ENCODE data around the gene ZNF883. TPM values are rescaled to one million over a fixed set of nuclear protein-coding genes. Genes with fewer than 3 reads are reported as not detected.

Gene ZNF883
- total and polyA plus RNA-seq, 2 of the 4 experiments (the other 2 are of a cell fraction) = 0.51 to 0.54 TPM

DNA sequence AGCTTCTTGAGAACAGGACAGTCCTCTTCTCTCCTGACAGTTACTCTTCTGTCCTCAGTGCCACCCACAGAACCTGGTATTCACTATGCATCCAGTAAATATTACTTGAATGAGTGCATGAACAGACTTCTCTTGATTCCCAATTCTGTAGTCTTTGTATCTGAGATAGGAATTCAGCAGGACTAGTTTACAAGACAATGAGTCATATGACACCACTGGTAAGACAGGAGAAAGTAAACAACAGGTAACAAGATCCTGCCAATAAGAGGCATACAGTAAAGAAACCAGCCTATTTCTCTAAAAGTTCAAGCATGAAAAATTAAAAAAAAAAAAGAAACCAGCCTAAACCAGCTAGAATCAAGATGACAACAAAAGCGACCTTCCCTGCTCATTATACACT, 6.2 kb downstream of the ZNF883 start:
- Histone ChIP-seq H4K5ac (ENCODE audit: low read depth, low read length) (no peak overlapping the region), H3K4me2 (ENCODE audit: low read depth, low read length) (no peak overlapping the region), H3K27ac (ENCODE audit: insufficient read depth, low read length) (no peak overlapping the region), H3K18ac (ENCODE audit: low read depth, low read length) (no peak overlapping the region), H2BK5ac (ENCODE audit: low read depth, low read length, poor library complexity, severe bottlenecking) (no peak overlapping the region), H2BK15ac (ENCODE audit: low read depth, low read length) (no peak overlapping the region), H3K56ac (ENCODE audit: extremely low read depth, insufficient read depth, low read length) (no peak overlapping the region), H3K4me3 (ENCODE audit: insufficient read depth, low read depth, low read length) (no peak overlapping the region), H3K9me1 (ENCODE audit: insufficient read depth, low read length) (no peaks in the 10 kb centered on the region), H3K79me1 (ENCODE audit: low read depth in 1 of 2, low read length in 2 of 2) (no peaks in the 10 kb centered on the region), H2BK20ac (ENCODE audit: low read depth, low read length) (no peak overlapping the region), H4K8ac (ENCODE audit: low read depth in 2 of 2, low read length in 2 of 2) (no peak overlapping the region), H3K9ac (ENCODE audit: low read depth, low read length) (no peak overlapping the region), H3K23ac (ENCODE audit: low read depth, low read length) (no peak overlapping the region), H4K20me1 (ENCODE audit: insufficient read depth, low read length) (no peaks in the 10 kb centered on the region), H3K4me1 (ENCODE audit: control insufficient read depth, insufficient read depth, low read length) (no peaks in the 10 kb centered on the region), H3K36me3 (ENCODE audit: control insufficient read depth, insufficient read depth, low read length) (no peaks in the 10 kb centered on the region), H2AFZ (replicated peaks; ENCODE audit: low read length, poor library complexity) (no peak overlapping the region), H4K91ac (ENCODE audit: insufficient read depth, low read depth, low read length) (no peak overlapping the region), H2AK9ac (replicated peaks; ENCODE audit: low read depth, low read length, poor library complexity) (no peak overlapping the region), H2BK120ac (ENCODE audit: low read depth, low read length) (no peak overlapping the region), H3K14ac (replicated peaks; ENCODE audit: low read depth, low read length) (no peak overlapping the region), H2AK5ac (ENCODE audit: low read depth, low read length) (no peak overlapping the region), H3K4ac (ENCODE audit: low read depth, low read length) (no peak overlapping the region), H3K9me3 (ENCODE audit: control insufficient read depth, insufficient read depth, low read length) (peaks cover 17% of the 10 kb centered on the region), H3K27me3 (ENCODE audit: control insufficient read depth, insufficient read depth, low read length) (no peaks in the 10 kb centered on the region)
- POLR2A ChIA-PET (ENCODE audit: unreplicated experiment) = interaction anchor here (0.6 kb wide), 1 partner anchor 42 kb away, joined by 3 read pairs; no protein-coding TSS in a partner anchor
- dilution Hi-C loops (cut with HindIII; ENCODE audit: low sequenced_read_pairs, unreplicated experiment) (no loop called here), intact Hi-C loops (cut with micrococcal nuclease) (no loop called here), in situ Hi-C loops (cut with MboI; ENCODE audit: low sequenced_read_pairs) (no loop called here)
- CTCF ChIA-PET = no interaction called here
- TF ChIP-seq SMC3 (IDR thresholded peaks at IDR 0.05; ENCODE audit: low read depth, low read length) (no peak), MAZ (IDR thresholded peaks at IDR 0.05; ENCODE audit: borderline replicate concordance, low read depth, low read length) (no peak), BHLHE40 (IDR thresholded peaks at IDR 0.05; ENCODE audit: low read depth, low read length) (no peak), MAFK (IDR thresholded peaks at IDR 0.05; ENCODE audit: low read depth, low read length) (no peak), CEBPB (IDR thresholded peaks at IDR 0.05; ENCODE audit: low read depth, low read length) (no peak), POLR2A (IDR thresholded peaks at IDR 0.05; ENCODE audit: low read depth, low read length) (no peak)
- TF ChIP-seq, protein P1, sequence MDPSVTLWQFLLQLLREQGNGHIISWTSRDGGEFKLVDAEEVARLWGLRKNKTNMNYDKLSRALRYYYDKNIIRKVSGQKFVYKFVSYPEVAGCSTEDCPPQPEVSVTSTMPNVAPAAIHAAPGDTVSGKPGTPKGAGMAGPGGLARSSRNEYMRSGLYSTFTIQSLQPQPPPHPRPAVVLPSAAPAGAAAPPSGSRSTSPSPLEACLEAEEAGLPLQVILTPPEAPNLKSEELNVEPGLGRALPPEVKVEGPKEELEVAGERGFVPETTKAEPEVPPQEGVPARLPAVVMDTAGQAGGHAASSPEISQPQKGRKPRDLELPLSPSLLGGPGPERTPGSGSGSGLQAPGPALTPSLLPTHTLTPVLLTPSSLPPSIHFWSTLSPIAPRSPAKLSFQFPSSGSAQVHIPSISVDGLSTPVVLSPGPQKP (IDR thresholded peaks at IDR 0.05; ENCODE audit: borderline replicate concordance, low read depth, low read length) = no peak
- WGBS, 2 experiments (ENCODE audit: extremely low coverage in 2 of 2, insufficient read length in 1 of 2) = no CpG with 5 or more reads among the region's 1 CpG
- no peak for ATAC-seq (ENCODE audit: low read depth)
- BruUV-seq (replicated peaks) = no TSS peak
- DNase-seq = no peak

Measured in IMR-90 (cell line).